Karpas-422 (cell line): Measurements from ENCODE around the gene EML1. TPM values are rescaled to one million over a fixed set of nuclear protein-coding genes. Genes with fewer than 3 reads are reported as not detected.

Experiments used
- DNase-seq: peaks from one replicate; pipeline ENCODE4 v3.0.0-alpha.2; 2015
- H2AFZ ChIP-seq: fragments of 200-600 bp; sonication (generic); 2 replicates; pipeline ENCODE4 v1.6.1; 2014; ENCODE audit warnings: antibody characterized with exemption, low read length, mixed read lengths
- H3K27ac ChIP-seq: fragments of 200-600 bp; sonication (generic); 2 replicates; pipeline ENCODE4 v1.5.1; 2014; ENCODE audit warnings: mild to moderate bottlenecking, low read length, moderate library complexity
- H3K27me3 ChIP-seq: fragments of 200-600 bp; sonication (generic); 2 replicates; pipeline ENCODE4 v1.6.1; 2014; ENCODE audit warnings: low read length, mixed read lengths
- H3K36me3 ChIP-seq: fragments of 200-600 bp; sonication (generic); 2 replicates; pipeline ENCODE4 v1.6.1; 2014; ENCODE audit warnings: low read length, mixed read lengths; ENCODE audit not compliant: insufficient read depth
- H3K4me1 ChIP-seq: fragments of 200-600 bp; sonication (generic); 2 replicates; pipeline ENCODE4 v1.6.1; 2014; ENCODE audit warnings: mild to moderate bottlenecking, low read length, mixed read lengths
- H3K4me2 ChIP-seq: fragments of 200-600 bp; sonication (generic); 2 replicates; pipeline ENCODE4 v1.6.1; 2014; ENCODE audit warnings: low read length, low read depth, mild to moderate bottlenecking; ENCODE audit not compliant: poor library complexity, severe bottlenecking
- H3K4me3 ChIP-seq: fragments of 200-600 bp; sonication (generic); 2 replicates; pipeline ENCODE4 v1.5.1; 2014; ENCODE audit warnings: mild to moderate bottlenecking, antibody characterized with exemption, low read length, mixed read lengths
- H3K79me2 ChIP-seq: fragments of 200-600 bp; sonication (generic); 2 replicates; pipeline ENCODE4 v1.6.1; 2014; ENCODE audit warnings: mild to moderate bottlenecking, low read length, mixed read lengths
- H3K9ac ChIP-seq: fragments of 200-600 bp; sonication (generic); 2 replicates; pipeline ENCODE4 v1.6.0; 2014; ENCODE audit warnings: low read length
- H3K9me2 ChIP-seq: fragments of 200-600 bp; sonication (generic), shearing (Covaris generic); replicated peaks from 2 replicates; pipeline ENCODE4 v1.6.0; 2014; ENCODE audit warnings: mild to moderate bottlenecking, low read length, moderate library complexity; ENCODE audit not compliant: insufficient read depth
- H3K9me3 ChIP-seq: fragments of 300-700, 200-600 bp; sonication (generic); 2 replicates; pipeline ENCODE4 v1.6.1; 2014; ENCODE audit warnings: low read length, mixed read lengths
- H4K20me1 ChIP-seq: fragments of 200-600 bp; sonication (generic); 2 replicates; pipeline ENCODE4 v1.6.1; 2014; ENCODE audit warnings: mild to moderate bottlenecking, antibody characterized with exemption, low read length, low read depth; ENCODE audit not compliant: insufficient read depth
- total RNA-seq: library from RNA; depleted of rRNA; stranded (reverse); fragments of >200 nt; shearing (Covaris generic); gene quantifications from 2 replicates; pipeline ENCODE4 v1.2.3, GENCODE V29; 2014; ENCODE audit warnings: low replicate concordance

EML1 gene
- total RNA-seq, 1 experiment from 2014 or later = not detected

DNA sequence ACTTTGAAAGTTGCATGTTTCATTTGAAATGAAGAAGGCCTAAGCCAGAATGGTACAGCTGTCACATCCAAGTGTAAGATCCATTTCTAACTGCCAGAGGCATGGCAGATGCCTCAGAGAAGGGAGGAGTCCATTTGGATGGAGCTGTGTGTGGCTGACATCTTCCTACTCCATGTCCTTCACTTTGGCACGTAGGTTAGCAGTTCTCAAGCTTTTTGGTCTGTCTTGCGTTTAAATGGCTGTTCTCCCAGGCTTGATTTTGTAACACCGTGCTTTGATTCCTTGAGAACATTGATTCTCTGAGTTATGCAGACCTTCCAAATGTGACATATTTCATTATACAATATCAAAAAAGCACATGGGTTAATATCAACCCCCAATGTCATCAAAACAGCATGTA lies 23.4 kb downstream of the EML1 start:
- Histone ChIP-seq H3K36me3 (no peaks in the 10 kb centered on the region), H3K9ac (no peak overlapping the region), H2AFZ (no peak overlapping the region), H3K4me1 (no peaks in the 10 kb centered on the region), H4K20me1 (0 out of 2 replicates have a peak, but pooled peaks cover 8% of the 10 kb centered on the region), H3K9me2 (no peaks in the 10 kb centered on the region), H3K9me3 (no peaks in the 10 kb centered on the region), H3K27me3 (no peaks in the 10 kb centered on the region), H3K79me2 (no peaks in the 10 kb centered on the region), H3K27ac (no peak overlapping the region), H3K4me2 (no peak overlapping the region), H3K4me3 (no peak overlapping the region)
- no peak for DNase-seq

DNA sequence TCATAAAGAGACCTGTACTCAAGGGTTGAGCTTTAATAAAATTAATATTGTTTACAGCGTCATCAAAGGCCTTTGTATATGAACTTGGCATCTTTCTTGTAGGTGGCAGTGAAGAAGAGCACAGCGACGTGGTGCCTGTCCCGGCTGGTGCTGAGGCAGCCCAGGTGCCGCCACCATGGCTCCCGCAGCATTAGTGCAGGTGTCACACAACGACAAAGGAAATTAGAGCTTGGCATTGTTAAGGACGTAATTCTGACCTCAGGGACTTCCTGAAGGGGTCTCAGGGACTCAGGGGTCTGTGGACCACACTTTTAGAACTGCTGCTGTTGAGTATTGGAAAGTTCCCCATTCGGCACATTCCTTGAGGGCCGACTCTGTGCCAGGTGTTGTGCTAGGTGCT lies 24.1 kb downstream of the EML1 start:
- Histone ChIP-seq H3K79me2 (no peaks in the 10 kb centered on the region), H3K27ac (no peak overlapping the region), H3K4me3 (no peak overlapping the region), H3K27me3 (no peaks in the 10 kb centered on the region), H3K9me2 (no peaks in the 10 kb centered on the region), H4K20me1 (0 out of 2 replicates have a peak, but pooled peaks cover 6% of the 10 kb centered on the region), H2AFZ (no peak overlapping the region), H3K9ac (no peak overlapping the region), H3K4me2 (no peak overlapping the region), H3K9me3 (no peaks in the 10 kb centered on the region), H3K4me1 (no peaks in the 10 kb centered on the region), H3K36me3 (no peaks in the 10 kb centered on the region)
- no peak for DNase-seq

DNA sequence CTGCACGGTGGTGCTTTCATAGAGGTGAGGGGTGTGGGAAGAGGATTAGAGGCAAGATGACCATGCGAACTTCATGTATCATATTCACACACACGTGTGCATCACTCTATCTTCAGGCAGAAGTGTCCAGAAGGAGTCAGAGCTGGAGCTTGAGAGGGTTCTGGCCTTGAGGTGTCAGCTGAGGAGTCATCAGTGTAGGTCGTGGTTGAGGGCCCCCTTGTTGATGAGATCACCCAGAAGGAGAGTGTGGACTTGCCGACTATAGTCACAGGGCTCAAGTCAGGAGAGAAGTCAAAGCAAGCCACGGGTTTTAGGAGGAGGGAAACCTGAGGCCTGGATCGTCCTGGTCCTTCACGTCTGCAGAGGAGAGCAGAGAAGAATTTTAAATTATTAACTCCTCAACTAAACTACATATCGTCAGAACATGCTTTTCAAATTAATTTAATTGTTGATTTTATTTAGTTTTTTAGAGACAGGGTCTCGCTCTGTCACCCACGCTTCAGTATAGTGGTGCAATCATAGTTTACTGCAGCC lies 25.4 kb downstream of the EML1 start:
- no peak overlapping the region for H3K27ac ChIP-seq
- no peaks in the 10 kb centered on the region for H3K79me2 ChIP-seq
- H3K9ac ChIP-seq = no peak overlapping the region
- H4K20me1 ChIP-seq = no peaks in the 10 kb centered on the region
- H3K9me3 ChIP-seq = no peaks in the 10 kb centered on the region
- H3K27me3 ChIP-seq = no peaks in the 10 kb centered on the region
- H3K9me2 ChIP-seq = no peaks in the 10 kb centered on the region
- H3K4me2 ChIP-seq = no peak overlapping the region
- H2AFZ ChIP-seq = no peak overlapping the region
- no peaks in the 10 kb centered on the region for H3K4me1 ChIP-seq
- no peak for DNase-seq
- no peak overlapping the region for H3K4me3 ChIP-seq
- no peaks in the 10 kb centered on the region for H3K36me3 ChIP-seq

DNA sequence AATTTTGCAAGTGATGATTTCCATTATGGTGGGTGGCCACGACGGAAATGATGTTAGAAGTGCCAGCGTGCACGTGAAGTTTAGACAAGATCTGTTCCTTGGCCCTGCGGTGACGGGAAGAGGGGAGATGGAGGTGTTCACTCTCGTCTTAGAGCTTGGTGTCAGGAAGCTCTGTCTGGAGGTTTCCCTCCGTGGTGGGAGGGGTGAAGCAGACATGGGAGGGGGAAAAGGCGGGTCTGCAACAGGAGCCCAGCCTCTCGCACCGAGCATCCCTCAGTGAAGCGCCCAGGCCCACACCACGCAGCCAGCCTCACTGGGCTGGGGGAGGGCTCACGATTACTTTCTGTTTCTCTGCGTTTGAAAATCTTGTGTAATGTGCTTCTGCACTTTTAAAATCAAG lies 26.3 kb downstream of the EML1 start:
- H3K9ac ChIP-seq = no peak overlapping the region
- no peak overlapping the region for H3K4me3 ChIP-seq
- H3K9me3 ChIP-seq = no peaks in the 10 kb centered on the region
- no peak overlapping the region for H3K4me2 ChIP-seq
- no peaks in the 10 kb centered on the region for H3K9me2 ChIP-seq
- DNase-seq = no peak
- no peaks in the 10 kb centered on the region for H3K4me1 ChIP-seq
- no peak overlapping the region for H2AFZ ChIP-seq
- no peaks in the 10 kb centered on the region for H3K27me3 ChIP-seq
- H3K79me2 ChIP-seq = no peaks in the 10 kb centered on the region
- H4K20me1 ChIP-seq = no peaks in the 10 kb centered on the region
- H3K27ac ChIP-seq = no peak overlapping the region
- no peaks in the 10 kb centered on the region for H3K36me3 ChIP-seq

DNA sequence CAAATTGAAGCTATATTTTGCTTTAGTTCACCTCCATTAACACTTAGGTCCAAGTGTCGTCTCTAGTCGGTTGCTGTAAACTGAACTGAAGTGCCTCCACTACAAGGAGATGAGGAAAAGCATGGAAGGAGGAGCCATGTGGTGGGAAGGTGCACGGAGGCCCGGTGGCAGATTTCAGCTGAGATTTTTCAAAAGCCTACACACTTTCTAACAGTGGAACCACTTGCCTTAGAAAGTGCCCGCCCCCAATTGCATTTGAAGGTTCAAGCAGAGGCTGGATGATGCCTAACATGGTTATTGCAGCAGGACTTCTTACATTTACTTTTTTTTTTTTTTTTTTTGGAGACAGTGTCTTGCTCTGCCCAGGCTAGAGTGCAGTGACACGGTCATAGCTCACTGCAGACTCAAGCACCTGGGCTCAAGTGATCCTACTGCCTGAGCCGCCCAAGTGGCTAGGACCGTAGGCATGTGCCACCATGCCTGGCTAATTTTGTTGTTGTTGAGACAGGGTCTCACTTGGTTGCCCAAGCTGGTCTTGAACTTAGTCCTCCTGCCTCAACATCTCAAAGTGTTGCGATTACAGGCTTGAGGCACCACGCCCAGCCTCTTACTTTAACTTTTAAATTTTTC lies 27.6 kb downstream of the EML1 start:
- Histone ChIP-seq H3K36me3 (no peaks in the 10 kb centered on the region), H2AFZ (no peak overlapping the region), H3K9me2 (no peaks in the 10 kb centered on the region), H3K27me3 (no peaks in the 10 kb centered on the region), H3K4me1 (no peaks in the 10 kb centered on the region), H3K4me2 (no peak overlapping the region), H4K20me1 (no peaks in the 10 kb centered on the region), H3K9me3 (no peaks in the 10 kb centered on the region), H3K27ac (no peak overlapping the region), H3K4me3 (no peak overlapping the region), H3K9ac (no peak overlapping the region), H3K79me2 (no peaks in the 10 kb centered on the region)
- DNase-seq = no peak

DNA sequence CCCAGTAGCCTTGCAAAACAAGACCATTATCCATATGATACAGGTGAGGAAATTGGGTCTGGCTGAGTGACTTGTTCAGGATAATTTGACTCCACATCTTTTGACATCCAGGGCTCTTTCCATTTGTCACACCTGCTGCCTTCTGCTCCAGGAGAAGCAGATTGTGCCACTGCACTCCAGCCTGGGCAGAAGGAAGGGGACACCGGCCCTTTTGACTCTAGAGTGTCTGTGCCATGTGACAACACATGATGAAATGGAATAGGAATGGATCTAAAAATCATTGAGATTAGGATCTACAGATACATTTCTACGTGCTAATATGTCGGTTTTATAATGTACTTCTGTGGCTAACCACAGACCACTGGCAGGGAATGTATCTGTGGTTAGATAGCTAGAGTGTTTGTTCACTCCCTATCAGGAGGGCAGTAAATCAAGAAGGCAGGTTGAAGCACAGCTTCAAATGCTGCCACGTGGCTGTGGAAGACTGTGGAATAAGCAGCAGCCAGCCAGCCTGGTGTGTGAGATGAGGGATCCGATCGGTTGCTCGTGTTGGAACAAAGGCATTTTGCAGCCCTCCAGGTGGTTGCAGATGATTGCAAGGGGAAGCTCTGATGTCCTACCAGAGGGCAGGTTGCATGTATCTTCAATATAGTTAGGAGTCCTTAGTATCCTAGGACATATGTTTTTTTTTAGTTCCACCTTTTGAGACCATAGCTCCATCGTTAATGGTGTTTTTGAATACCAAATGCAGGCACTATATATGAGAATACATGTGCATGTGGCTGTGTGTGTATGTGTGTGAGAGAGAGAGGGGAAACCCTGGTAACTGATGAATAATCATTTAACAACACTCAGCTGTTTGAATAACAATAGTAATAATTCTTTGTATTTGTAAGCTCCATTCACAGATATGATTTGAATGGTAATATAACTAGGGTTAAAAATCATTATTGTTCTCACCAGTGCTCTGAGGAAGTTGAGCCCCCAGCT lies 28.6 kb downstream of the EML1 start:
- Histone ChIP-seq H3K9ac (no peak overlapping the region), H3K9me3 (no peaks in the 10 kb centered on the region), H3K4me1 (no peaks in the 10 kb centered on the region), H3K4me3 (no peak overlapping the region), H4K20me1 (no peaks in the 10 kb centered on the region), H3K27ac (no peak overlapping the region), H3K9me2 (no peaks in the 10 kb centered on the region), H2AFZ (no peak overlapping the region), H3K36me3 (no peaks in the 10 kb centered on the region), H3K79me2 (no peaks in the 10 kb centered on the region), H3K27me3 (no peaks in the 10 kb centered on the region), H3K4me2 (no peak overlapping the region)
- DNase-seq = no peak

DNA sequence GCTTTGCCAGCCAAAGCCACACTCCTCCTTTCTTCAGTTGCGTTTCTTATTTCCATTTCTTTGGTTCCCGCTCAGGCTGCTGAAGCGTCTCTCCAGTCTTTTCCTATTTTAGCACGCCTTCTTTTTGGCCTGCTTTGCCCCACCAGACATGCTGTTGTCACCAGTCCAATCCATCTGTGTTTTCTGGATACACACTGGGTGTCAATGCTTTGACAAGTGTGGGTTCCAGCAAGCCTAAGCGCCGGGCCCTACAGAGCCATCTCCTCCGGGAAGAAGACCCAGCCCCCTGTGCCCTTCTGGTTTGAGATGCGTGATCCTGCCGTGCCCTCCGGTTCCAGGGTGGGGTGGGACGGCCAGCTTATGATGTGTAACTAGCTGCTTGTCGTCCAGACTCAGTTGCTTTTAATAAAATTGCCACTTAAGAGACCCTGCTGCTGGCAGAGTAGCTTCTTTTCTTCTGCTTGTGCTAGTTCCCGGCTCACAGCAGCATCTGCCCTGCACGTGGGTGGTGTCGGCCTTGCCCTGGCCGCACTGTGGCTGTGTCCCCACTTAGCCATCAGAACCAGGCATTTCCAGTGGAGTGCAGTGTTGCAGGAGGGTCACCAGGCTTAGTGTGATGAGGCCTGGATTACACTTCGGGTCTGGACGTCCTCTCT lies 29.7 kb downstream of the EML1 start:
- DNase-seq = no peak
- Histone ChIP-seq H3K4me1 (no peaks in the 10 kb centered on the region), H3K9me2 (no peaks in the 10 kb centered on the region), H3K9ac (no peak overlapping the region), H3K4me3 (no peak overlapping the region), H3K9me3 (no peaks in the 10 kb centered on the region), H3K36me3 (no peaks in the 10 kb centered on the region), H3K79me2 (no peaks in the 10 kb centered on the region), H3K27me3 (no peaks in the 10 kb centered on the region), H2AFZ (no peak overlapping the region), H3K27ac (no peak overlapping the region), H3K4me2 (no peak overlapping the region), H4K20me1 (no peaks in the 10 kb centered on the region)

DNA sequence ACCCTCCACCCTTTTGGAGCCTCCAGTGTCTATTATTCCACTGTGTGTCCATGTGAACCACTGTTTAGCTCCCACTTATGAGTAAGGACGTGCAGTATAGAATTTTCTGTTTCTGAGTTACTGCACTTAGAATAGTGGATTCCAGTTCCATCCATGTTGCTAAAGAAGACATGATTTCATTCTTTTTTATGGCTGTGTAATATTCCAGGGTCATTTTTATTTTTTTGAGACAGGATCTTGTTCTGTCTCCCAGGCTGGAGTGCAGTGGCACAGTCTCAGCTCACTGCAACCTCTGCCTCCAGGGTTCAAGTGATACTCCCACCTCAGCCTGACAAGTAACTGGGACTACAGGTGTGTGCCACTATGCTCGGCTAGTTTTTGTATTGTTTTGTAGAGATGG lies 31.6 kb downstream of the EML1 start:
- Histone ChIP-seq H3K4me1 (no peaks in the 10 kb centered on the region), H3K9ac (no peak overlapping the region), H3K9me3 (no peaks in the 10 kb centered on the region), H3K4me2 (no peak overlapping the region), H3K27ac (no peak overlapping the region), H2AFZ (no peak overlapping the region), H3K4me3 (no peak overlapping the region), H3K27me3 (no peaks in the 10 kb centered on the region), H3K36me3 (no peaks in the 10 kb centered on the region), H4K20me1 (no peaks in the 10 kb centered on the region), H3K9me2 (no peaks in the 10 kb centered on the region), H3K79me2 (no peaks in the 10 kb centered on the region)
- DNase-seq = no peak
